Ishikawa (cell line): ENCODE measurements around the gene EPGN.

Experiments used
- CEBPB ChIP-seq: IDR thresholded peaks from 2 replicates; pipeline ENCODE4 v1.6.1; 2012
- EP300 ChIP-seq: IDR thresholded peaks from 2 replicates; pipeline ENCODE4 v1.6.1; 2012; ENCODE audit warnings: borderline replicate concordance
- RAD21 ChIP-seq: IDR thresholded peaks from 2 replicates; pipeline ENCODE4 v1.6.1; 2012; ENCODE audit warnings: low read depth
- TAF1 ChIP-seq: IDR thresholded peaks from 2 replicates; pipeline ENCODE4 v1.6.1; 2012; ENCODE audit warnings: low read depth, mild to moderate bottlenecking
- TCF12 ChIP-seq: IDR thresholded peaks from 2 replicates; pipeline ENCODE4 v1.6.1; 2012; ENCODE audit warnings: low read depth
- YY1 ChIP-seq: IDR thresholded peaks from 2 replicates; pipeline ENCODE4 v1.6.1; 2012; ENCODE audit warnings: low read depth
- TF ChIP-seq, protein P1 (sequence below): IDR thresholded peaks from 2 replicates; pipeline ENCODE4 v1.6.1; 2012; ENCODE audit warnings: low read depth, mild to moderate bottlenecking
- TF ChIP-seq, protein P2 (sequence below): IDR thresholded peaks from 2 replicates; pipeline ENCODE4 v1.6.1; 2012

DNA sequence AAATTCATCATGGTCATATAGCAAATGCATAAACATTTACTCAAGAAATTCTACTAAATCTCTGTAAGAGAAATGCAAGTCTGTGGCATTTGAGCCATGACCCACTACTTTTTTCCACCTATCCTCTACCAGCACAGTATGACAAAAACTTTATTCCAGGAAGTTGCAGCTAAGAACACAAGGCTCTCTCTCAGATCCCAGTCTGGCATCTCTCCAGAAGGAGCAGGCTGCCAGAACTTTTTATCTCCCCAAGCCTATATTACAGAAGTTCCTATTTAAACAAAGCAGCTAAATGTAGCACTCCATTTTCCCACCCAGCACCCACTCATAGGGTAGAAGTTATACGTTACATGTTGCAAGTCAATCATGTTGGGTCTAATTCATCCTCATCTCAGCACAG lies 49.3 kb upstream of the EPGN start:
- no peak for TF ChIP-seq RAD21
- no peak for TF ChIP-seq CEBPB
- TF ChIP-seq, protein P1, sequence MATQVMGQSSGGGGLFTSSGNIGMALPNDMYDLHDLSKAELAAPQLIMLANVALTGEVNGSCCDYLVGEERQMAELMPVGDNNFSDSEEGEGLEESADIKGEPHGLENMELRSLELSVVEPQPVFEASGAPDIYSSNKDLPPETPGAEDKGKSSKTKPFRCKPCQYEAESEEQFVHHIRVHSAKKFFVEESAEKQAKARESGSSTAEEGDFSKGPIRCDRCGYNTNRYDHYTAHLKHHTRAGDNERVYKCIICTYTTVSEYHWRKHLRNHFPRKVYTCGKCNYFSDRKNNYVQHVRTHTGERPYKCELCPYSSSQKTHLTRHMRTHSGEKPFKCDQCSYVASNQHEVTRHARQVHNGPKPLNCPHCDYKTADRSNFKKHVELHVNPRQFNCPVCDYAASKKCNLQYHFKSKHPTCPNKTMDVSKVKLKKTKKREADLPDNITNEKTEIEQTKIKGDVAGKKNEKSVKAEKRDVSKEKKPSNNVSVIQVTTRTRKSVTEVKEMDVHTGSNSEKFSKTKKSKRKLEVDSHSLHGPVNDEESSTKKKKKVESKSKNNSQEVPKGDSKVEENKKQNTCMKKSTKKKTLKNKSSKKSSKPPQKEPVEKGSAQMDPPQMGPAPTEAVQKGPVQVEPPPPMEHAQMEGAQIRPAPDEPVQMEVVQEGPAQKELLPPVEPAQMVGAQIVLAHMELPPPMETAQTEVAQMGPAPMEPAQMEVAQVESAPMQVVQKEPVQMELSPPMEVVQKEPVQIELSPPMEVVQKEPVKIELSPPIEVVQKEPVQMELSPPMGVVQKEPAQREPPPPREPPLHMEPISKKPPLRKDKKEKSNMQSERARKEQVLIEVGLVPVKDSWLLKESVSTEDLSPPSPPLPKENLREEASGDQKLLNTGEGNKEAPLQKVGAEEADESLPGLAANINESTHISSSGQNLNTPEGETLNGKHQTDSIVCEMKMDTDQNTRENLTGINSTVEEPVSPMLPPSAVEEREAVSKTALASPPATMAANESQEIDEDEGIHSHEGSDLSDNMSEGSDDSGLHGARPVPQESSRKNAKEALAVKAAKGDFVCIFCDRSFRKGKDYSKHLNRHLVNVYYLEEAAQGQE: no peak
- TF ChIP-seq, protein P2, sequence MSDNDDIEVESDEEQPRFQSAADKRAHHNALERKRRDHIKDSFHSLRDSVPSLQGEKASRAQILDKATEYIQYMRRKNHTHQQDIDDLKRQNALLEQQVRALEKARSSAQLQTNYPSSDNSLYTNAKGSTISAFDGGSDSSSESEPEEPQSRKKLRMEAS: no peak
- no peak for TF ChIP-seq YY1
- TF ChIP-seq TCF12: no peak
- TF ChIP-seq EP300: no peak
- TF ChIP-seq TAF1: no peak
